Activated naive CD4-positive, alpha-beta T cell treated with anti-CD3 and anti-CD28 coated beads, Interleukin-2, amount 10 ng/mL, durations not matched to agents 7 days and 5 days (primary cell): ENCODE measurements around the gene PACS2.

Experiments
- CTCF ChIA-PET: fragments of 350-600 bp; sonication (Branson Sonifier 250); formaldehyde crosslinking; loops from one replicate; lab custom pipeline; 2021; ENCODE audit warnings: antibody characterized with exemption; lab: Charles Lee
- DNase-seq: peaks from one replicate; pipeline ENCODE4 v3.0.0-alpha.2; 2020
- H3K27ac Mint-ChIP-seq: one replicate; pipeline ENCODE4 v1.8.0; 2021; ENCODE audit warnings: mild to moderate bottlenecking, moderate library complexity, mixed read lengths
- H3K27me3 Mint-ChIP-seq: one replicate; pipeline ENCODE4 v1.8.0; 2021; ENCODE audit warnings: mild to moderate bottlenecking, mixed read lengths
- H3K36me3 Mint-ChIP-seq: one replicate; pipeline ENCODE4 v1.8.0; 2021; ENCODE audit warnings: mixed read lengths
- H3K4me1 Mint-ChIP-seq: one replicate; pipeline ENCODE4 v1.8.0; 2021; ENCODE audit warnings: mixed read lengths
- H3K4me3 Mint-ChIP-seq: one replicate; pipeline ENCODE4 v1.8.0; 2021; ENCODE audit warnings: mild to moderate bottlenecking, moderate library complexity, mixed read lengths
- H3K9me3 Mint-ChIP-seq: one replicate; pipeline ENCODE4 v1.8.0; 2021; ENCODE audit warnings: mixed read lengths

Gene PACS2

DNA sequence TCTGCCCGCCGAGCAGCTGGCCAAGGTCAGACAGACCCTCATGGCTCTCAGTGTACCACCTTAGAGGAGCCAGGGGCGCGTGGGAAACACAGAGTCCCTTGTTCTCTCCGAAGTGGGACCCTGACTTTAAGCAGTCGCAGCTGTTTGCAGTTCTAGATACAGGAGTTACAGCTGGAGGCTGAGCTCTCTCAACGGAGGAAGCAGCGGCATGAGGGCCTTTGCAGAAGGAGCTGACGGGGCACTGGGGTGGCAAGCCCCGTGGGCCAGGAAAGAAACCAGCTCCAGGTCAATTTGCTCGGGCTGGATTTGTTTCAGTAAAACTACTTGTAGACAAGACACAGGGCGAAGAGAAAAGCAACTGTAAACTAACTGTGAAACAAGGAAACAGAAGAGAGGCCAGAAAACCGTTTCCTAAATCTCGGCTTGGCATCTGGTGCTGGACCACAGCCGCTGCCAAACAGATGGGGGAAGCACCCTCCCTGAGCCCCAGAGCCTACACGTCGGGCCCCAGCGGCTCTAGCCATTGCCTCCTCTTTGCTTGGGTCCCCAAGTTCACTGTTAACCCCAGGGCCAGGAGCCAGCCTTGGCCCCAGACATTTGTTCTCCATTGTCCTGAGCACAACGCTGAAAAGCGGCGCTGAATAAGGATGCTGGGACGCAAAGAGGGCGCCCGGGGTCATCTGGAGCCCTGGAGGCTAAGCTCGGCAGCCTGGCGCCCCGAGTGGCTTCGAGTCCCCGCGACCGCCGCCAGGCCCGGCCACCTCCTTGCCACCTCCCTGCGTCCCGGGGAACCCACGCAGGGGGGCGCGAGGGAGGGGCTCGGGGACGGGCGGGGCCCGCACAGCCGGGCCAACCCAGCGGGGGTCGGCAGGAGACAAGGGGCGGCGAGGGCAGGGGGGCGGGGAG lies 914 bp upstream of the PACS2 start:
- Mint-ChIP-seq H3K27ac (peak overlapping the region; percentile 87), H3K4me3 (peak overlapping the region; percentile 78), H3K36me3 (peaks cover 5% of the 10 kb centered on the region), H3K4me1 (peaks cover 25% of the 10 kb centered on the region), H3K9me3 (no peaks in the 10 kb centered on the region), H3K27me3 (peaks cover 18% of the 10 kb centered on the region)
- DNase-seq, result no peak
- CTCF ChIA-PET, result interaction anchor here (1.2 to 1.4 kb wide), 2 partner anchors 8 to 13 kb away, joined by 4 to 6 read pairs; partner anchors contain the start of gene BRF1

- peak overlapping the region; percentile 87 for H3K4me3 Mint-ChIP-seq
- DNase-seq, result peak; percentile 73
- H3K27me3 Mint-ChIP-seq, result peaks cover 18% of the 10 kb centered on the region
- CTCF ChIA-PET, result interaction anchor here (1.1 kb wide), 1 partner anchor 113 kb away, joined by 4 read pairs; no protein-coding TSS in a partner anchor
- H3K27ac Mint-ChIP-seq, result peak overlapping the region; percentile 82
- H3K36me3 Mint-ChIP-seq, result peaks cover 5% of the 10 kb centered on the region
- no peaks in the 10 kb centered on the region for H3K9me3 Mint-ChIP-seq
- H3K4me1 Mint-ChIP-seq, result peaks cover 27% of the 10 kb centered on the region
Observed at GRCh38 chr14:105315211-105315721, 718 bp downstream of the PACS2 start.

- Mint-ChIP-seq H3K4me3 (peak overlapping the region; percentile 87), H3K4me1 (peaks cover 27% of the 10 kb centered on the region), H3K36me3 (peaks cover 5% of the 10 kb centered on the region), H3K27ac (no peak overlapping the region), H3K9me3 (no peaks in the 10 kb centered on the region), H3K27me3 (peaks cover 18% of the 10 kb centered on the region)
- no peak for DNase-seq
- CTCF ChIA-PET, result no interaction called here
Observed at GRCh38 chr14:105315941-105316576, 1.5 kb downstream of the PACS2 start.

- DNase-seq, result no peak
- Mint-ChIP-seq H3K9me3 (no peaks in the 10 kb centered on the region), H3K4me3 (peak overlapping the region; percentile 28), H3K36me3 (peaks cover 5% of the 10 kb centered on the region), H3K4me1 (peaks cover 27% of the 10 kb centered on the region), H3K27ac (no peak overlapping the region), H3K27me3 (peaks cover 18% of the 10 kb centered on the region)
- CTCF ChIA-PET, result no interaction called here
Observed at GRCh38 chr14:105316577-105316941, 2.0 kb downstream of the PACS2 start.

DNA sequence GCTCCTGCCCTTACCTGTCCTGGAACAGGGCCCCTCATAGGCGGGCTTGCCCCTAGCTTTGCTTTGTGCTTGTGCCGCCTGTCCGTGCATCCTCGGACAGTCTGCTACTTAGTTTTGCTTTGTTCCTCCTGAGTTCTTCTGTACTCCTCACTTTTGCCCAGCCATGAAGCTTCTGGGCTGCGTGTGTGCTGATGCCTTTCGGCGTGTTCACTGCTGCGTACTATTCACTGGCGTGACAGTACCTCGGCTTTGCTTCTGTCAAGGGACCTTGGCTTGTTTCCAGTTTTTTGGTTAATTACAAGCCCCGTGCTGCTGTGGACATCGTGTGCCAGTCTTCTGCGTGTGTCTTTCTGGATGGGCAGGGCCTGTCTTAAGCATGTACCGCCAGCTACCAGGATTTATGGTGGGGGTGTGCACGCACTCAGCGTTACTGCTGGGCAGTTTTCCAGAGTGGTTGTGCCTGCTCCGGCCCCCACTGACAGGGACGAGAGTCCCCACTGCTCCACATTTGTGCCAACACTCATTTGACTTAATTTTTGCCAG lies 2.5 kb downstream of the PACS2 start:
- peaks cover 27% of the 10 kb centered on the region for H3K4me1 Mint-ChIP-seq
- peaks cover 5% of the 10 kb centered on the region for H3K36me3 Mint-ChIP-seq
- peak overlapping the region; percentile 28 for H3K4me3 Mint-ChIP-seq
- H3K9me3 Mint-ChIP-seq, result no peaks in the 10 kb centered on the region
- CTCF ChIA-PET, result no interaction called here
- peaks cover 18% of the 10 kb centered on the region for H3K27me3 Mint-ChIP-seq
- no peak overlapping the region for H3K27ac Mint-ChIP-seq
- no peak for DNase-seq

DNA sequence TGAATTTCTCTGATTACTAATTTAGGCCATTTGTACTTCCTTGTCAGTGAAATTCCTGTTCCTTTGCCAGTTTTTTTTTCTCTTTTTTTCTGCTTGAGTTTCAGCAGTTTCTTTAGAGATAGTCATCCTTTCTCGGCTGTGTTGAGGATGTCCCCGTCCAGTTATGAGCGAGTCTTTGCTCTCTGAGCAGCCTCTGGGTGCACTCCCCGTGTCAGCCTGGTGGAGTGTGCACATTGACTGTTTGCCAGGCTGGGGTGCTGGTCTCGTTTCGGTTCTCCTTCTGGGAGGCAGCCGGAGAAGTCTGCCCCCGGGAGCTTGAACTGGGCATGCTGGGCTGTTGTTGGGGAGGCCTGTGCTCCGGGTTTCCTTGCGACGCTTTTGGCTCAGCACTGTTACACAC lies 3.0 kb downstream of the PACS2 start:
- Mint-ChIP-seq H3K36me3 (peaks cover 5% of the 10 kb centered on the region), H3K27me3 (peaks cover 18% of the 10 kb centered on the region), H3K9me3 (no peaks in the 10 kb centered on the region), H3K27ac (no peak overlapping the region), H3K4me1 (peaks cover 29% of the 10 kb centered on the region), H3K4me3 (no peak overlapping the region)
- no peak for DNase-seq
- CTCF ChIA-PET, result no interaction called here

- Mint-ChIP-seq H3K27me3 (no peaks in the 10 kb centered on the region), H3K36me3 (no peaks in the 10 kb centered on the region), H3K27ac (no peak overlapping the region), H3K4me3 (no peak overlapping the region), H3K9me3 (no peaks in the 10 kb centered on the region), H3K4me1 (peaks cover 13% of the 10 kb centered on the region)
- no peak for DNase-seq
- CTCF ChIA-PET, result interaction anchor here (1.2 kb wide), 1 partner anchor 10 kb away, joined by 3 read pairs; no protein-coding TSS in a partner anchor
Observed at GRCh38 chr14:105322791-105323556, 8.4 kb downstream of the PACS2 start.

GRCh38 chr14:105323663-105324062 lies 9.1 kb downstream of the PACS2 start:
- H3K27me3 Mint-ChIP-seq, result no peaks in the 10 kb centered on the region
- CTCF ChIA-PET, result no interaction called here
- no peak for DNase-seq
- H3K4me3 Mint-ChIP-seq, result no peak overlapping the region
- peaks cover 13% of the 10 kb centered on the region for H3K4me1 Mint-ChIP-seq
- no peaks in the 10 kb centered on the region for H3K9me3 Mint-ChIP-seq
- no peaks in the 10 kb centered on the region for H3K36me3 Mint-ChIP-seq
- no peak overlapping the region for H3K27ac Mint-ChIP-seq

GRCh38 chr14:105324080-105324778 lies 9.7 kb downstream of the PACS2 start:
- no peak for DNase-seq
- no peaks in the 10 kb centered on the region for H3K27me3 Mint-ChIP-seq
- H3K36me3 Mint-ChIP-seq, result no peaks in the 10 kb centered on the region
- no peak overlapping the region for H3K4me3 Mint-ChIP-seq
- CTCF ChIA-PET, result no interaction called here
- H3K4me1 Mint-ChIP-seq, result peaks cover 18% of the 10 kb centered on the region
- H3K9me3 Mint-ChIP-seq, result no peaks in the 10 kb centered on the region
- no peak overlapping the region for H3K27ac Mint-ChIP-seq

GRCh38 chr14:105324871-105325270 lies 10.3 kb downstream of the PACS2 start:
- DNase-seq, result no peak
- CTCF ChIA-PET, result no interaction called here
- Mint-ChIP-seq H3K9me3 (no peaks in the 10 kb centered on the region), H3K27ac (no peak overlapping the region), H3K4me1 (peaks cover 16% of the 10 kb centered on the region), H3K4me3 (no peak overlapping the region), H3K36me3 (no peaks in the 10 kb centered on the region), H3K27me3 (no peaks in the 10 kb centered on the region)

DNA sequence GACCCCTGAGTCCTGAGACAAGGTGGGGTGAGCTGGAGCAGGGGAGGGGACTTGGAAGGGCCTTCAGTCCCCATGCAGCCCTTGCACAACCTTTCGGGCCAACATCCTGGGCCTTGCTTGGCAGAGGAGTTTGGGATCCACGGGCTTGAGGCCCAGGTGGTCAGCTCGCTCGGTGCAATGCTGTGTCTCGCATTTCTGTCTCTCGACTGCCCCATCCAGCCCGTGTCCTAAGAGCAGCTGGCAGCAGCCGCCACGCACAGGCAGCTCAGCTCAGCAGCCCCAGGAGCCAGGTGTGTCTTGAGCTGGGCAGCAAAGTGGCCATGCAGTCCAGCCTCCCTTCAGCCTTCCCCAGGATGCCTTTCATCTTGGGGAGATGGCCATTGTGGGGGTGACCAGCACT lies 10.8 kb downstream of the PACS2 start:
- Mint-ChIP-seq H3K36me3 (no peaks in the 10 kb centered on the region), H3K27me3 (no peaks in the 10 kb centered on the region), H3K9me3 (no peaks in the 10 kb centered on the region), H3K27ac (no peak overlapping the region), H3K4me1 (peaks cover 18% of the 10 kb centered on the region), H3K4me3 (no peak overlapping the region)
- CTCF ChIA-PET, result no interaction called here
- no peak for DNase-seq

- Mint-ChIP-seq H3K27me3 (no peaks in the 10 kb centered on the region), H3K4me1 (peaks cover 23% of the 10 kb centered on the region), H3K9me3 (no peaks in the 10 kb centered on the region), H3K27ac (no peak overlapping the region), H3K4me3 (no peak overlapping the region), H3K36me3 (no peaks in the 10 kb centered on the region)
- CTCF ChIA-PET, result no interaction called here
- no peak for DNase-seq
Observed at GRCh38 chr14:105325716-105326567, 11.4 kb downstream of the PACS2 start.

GRCh38 chr14:105326568-105326867 lies 12.0 kb downstream of the PACS2 start:
- H3K9me3 Mint-ChIP-seq, result no peaks in the 10 kb centered on the region
- CTCF ChIA-PET, result no interaction called here
- DNase-seq, result no peak
- peaks cover 28% of the 10 kb centered on the region for H3K4me1 Mint-ChIP-seq
- H3K36me3 Mint-ChIP-seq, result no peaks in the 10 kb centered on the region
- H3K4me3 Mint-ChIP-seq, result no peak overlapping the region
- no peak overlapping the region for H3K27ac Mint-ChIP-seq
- no peaks in the 10 kb centered on the region for H3K27me3 Mint-ChIP-seq
